HG02938 (cell line): ENCODE data around the gene THRSP.
"Not testable (repeated sequence)": the region's sequence is repeated elsewhere in the genome, so short reads cannot be mapped to it uniquely, and the experiment has no call there.

Experiments used
- ATAC-seq: cut with Tn5 transposase; IDR thresholded peaks from one replicate; pipeline ENCODE4 v1.9.1; 2021; ENCODE audit warnings: mild to moderate bottlenecking, moderate library complexity; ENCODE audit not compliant: unreplicated experiment

THRSP gene

DNA sequence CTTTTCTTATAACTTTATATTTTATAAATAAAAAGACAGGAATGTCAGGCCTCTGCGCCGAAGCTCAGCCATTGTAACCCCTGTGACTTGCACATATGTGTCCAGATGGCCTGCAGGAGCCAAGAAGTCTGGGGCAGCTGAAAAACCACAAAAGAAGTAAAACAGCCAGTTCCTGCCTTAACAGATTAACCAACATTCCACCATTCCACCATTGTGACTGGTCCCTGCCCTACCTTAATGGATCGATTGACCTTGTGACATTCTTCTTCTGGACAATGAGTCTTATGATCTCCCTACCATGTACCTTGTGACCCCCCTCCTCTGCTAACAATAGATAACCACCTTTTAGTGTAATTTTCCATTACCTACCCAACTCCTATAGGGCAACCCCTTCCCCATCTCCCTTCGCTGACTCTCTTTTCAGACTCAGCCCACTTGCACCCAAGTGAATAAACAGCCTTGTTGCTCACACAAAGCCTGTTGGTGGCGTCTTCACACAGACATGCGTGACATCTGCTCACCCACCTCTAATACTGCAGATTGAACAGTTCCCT lies 22.9 kb downstream of the THRSP start:
- ATAC-seq: not testable (repeated sequence)

DNA sequence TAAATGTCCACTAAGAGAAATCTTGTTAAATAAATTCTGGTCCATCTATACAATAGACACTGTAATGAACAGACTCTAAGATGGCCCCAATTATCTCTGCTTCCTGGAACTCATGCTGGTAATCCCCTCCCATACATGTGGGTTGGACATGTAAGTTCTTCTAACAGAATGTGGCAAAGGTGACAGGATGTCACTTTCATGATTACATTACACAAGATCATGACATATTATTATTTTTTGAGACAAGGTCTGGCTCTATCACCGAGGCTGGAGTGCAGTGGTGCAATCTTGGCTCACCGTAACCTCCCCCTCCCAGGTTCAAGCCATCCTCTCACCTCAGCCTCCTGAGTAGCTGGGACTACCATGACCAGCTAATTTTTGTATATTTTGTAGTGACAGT lies 30.6 kb downstream of the THRSP start:
- ATAC-seq: no peak

DNA sequence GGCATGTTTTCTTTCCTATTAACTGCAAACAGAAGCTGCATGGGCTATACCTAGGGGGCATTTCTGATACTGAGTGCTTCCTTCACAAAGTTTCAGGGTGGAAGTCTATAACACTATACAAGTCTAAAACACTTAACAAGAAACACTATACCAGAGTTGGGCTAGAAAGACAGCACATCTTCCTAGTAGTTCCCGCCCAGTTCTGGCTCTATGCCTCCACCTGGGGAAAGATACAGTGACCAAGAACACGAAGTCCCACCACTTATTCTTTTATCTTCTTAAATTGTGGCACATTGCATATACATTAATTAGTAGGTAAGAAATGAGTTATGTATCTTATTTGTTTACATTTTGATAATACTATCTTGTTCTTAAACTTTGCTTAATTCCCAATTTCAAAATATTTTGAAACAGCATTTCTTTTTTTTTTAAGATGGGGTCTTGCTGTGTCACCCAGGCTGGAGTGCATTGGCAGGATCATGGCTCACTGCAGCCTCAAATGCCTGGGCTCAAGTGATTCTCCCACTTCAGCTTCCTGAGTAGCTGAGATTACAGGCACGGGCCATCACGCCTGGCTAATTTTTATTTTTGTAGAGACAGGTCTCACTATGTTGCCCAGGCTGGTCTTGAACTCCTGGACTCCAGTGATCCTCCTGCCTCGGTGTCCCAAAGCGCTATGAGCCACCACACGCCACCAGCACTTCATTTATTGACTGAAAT lies 34.2 kb downstream of the THRSP start:
- no peak for ATAC-seq

DNA sequence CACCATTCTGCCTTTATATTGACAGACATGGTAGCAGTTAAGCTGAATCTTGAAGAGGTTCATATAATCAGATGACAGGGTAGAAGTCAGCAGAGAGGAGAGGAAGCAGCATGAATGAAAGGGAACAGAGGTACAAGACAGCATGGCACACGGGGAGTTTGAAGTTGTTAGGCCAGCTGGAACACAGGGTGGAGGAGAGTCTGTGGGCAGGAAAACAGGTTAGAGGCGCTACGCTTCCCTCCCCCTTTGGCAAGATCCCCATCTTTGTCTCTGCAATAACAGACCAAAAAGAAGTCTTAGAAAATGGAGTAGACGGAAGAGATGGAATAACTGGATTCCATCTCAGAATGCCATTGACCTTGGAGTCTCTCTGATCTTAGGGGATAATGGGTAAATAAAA lies 36.0 kb downstream of the THRSP start:
- ATAC-seq: no peak

DNA sequence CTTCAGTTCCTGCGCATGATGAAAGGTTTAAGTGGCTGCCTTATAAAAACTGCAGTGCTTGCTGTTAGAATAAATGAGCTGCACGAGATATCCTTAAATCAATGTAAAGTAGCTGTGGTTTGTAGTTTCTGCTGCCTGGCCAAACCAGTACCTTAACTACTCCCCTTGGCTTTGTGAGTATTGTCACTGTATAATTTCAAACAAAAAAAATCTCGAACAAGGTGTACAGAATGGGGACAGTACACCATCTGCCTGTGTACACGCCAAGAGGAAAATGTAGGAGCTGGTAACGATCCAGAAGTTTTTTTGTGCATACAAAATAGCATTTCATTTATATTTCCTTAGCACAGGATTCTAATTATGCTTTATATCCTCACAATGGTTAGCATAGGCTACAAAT lies 36.6 kb downstream of the THRSP start:
- no peak for ATAC-seq

DNA sequence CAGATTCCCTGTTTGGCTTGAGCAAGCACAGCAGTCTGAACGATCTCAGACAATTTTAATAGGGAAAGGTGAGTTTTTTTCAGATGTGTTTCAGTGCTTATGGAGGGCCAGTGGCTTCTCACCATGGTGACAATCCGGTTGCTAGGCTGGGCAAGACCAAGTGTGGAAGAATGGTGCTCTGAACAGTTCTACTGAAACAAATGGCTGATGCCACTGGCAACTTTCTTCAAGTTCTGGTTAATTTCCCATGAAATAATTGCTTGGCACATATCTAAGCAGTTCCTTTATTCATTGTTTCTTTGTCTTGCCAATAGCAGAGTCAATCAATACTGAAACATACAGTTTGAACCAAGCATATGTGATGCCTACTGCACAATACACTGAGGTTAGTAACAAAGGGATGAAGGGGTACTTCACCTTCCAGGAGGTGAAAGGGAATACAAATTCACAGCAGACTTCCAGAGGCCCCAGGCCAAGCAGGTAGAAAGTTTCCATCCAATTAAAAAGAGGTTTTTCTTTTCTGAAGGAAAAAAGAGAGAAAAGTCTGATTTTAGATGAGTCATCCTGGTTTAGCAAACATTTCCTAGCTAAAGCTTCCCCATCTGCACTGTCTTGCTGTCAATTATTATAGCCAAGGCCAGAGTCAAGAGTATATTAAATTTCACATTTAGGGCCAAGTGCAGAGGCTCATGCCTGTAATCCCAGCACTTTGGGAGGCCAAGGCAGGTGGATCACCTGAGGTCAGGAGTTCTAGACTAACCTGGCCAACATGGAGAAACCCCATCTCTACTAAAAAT lies 37.2 kb downstream of the THRSP start:
- no peak for ATAC-seq

DNA sequence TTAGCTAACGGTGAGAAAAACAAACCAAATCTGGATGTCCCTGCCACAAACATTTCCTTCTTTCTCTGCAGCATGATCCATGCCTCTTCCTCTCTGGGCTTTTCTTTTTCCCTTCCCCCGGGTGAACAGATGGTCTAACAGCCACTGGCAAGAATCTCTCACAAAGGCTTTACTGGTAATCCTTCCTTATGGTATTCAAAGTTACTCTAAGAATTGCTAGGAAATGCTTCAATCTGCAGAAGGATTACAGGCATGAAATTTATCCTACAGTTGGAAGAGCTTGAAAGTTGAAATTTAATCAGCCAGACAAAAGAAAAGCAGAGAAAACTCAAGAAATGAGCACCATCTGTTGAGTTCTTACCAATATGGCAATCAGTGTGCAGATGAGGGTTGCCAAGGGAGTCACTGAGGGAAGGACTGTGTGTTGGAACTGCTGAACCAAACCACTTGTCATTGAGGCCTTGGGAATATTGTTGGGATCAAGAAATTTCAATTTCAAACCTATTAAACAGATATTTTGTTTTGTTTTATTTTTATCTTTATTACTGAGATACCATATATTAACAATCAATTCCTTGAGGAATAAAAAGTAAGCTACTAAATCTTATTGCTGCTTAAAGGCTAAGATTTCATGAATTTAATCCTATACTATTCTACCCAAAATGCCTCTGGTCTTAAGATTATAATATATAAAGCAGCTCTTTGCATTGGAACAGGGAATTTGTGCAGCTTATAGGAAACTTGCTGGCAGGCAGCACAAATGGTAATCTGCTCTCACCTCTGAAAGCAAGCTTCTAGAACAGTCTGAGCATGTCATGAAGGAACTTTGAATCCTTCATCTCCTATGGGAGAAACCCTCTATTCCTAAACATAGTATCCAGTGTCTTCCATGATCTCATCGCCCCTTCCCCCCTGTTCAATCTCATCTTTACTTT lies 45.7 kb downstream of the THRSP start:
- no peak for ATAC-seq

DNA sequence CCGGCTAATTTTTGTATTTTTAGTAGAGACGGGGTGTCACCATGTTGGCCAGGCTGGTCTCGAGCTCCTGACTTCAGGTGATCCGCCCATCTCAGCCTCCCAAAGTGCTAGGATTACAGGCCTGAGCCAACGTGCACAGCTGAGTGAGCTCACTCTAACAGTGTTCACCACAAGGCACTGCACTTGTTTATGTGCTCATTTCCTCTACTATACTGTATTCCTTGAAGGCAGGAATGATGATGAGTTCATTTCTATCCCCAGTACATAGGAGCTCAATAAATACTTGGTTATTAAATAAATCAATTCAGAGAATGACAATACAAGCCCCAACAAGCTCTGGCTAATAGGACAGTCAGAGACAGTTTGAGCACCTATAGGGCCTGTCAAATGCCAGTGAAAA lies 46.7 kb downstream of the THRSP start:
- no peak for ATAC-seq

DNA sequence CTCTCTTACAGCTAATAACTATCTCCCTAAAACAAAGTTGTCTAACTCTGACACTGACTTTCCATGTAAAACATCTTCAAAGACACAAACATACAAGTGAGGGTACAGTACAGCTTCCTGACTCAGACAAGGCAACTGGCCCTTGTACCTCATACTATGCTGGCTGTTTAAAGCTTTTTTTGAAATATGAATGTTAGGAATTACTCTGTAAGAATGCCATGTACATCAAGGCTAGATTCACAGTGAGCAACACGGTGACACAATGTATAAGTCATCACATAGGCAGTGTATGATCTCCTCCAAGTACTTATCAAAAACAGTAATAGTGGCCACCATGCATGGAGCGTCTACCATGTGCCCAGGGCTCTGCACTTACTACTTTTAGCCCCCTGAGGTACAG lies 47.2 kb downstream of the THRSP start:
- ATAC-seq: no peak

DNA sequence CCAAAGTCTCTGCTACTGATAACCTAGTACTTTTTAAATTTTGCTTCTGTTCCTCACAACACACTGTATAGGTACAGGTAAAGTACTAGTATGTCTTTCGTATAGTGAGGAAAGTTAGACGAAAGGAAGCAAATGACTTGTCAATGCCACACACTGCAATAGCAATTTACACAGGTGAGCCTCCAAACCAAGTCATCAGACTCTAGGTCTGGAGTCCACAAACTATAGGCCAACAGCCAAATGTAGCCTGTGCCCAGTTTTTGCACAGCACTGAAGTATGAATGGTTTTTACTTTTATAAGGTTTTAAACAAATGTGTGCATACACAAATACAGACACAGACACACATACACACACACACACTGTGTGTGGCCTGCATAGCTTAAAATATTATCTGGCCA lies 47.6 kb downstream of the THRSP start:
- no peak for ATAC-seq

DNA sequence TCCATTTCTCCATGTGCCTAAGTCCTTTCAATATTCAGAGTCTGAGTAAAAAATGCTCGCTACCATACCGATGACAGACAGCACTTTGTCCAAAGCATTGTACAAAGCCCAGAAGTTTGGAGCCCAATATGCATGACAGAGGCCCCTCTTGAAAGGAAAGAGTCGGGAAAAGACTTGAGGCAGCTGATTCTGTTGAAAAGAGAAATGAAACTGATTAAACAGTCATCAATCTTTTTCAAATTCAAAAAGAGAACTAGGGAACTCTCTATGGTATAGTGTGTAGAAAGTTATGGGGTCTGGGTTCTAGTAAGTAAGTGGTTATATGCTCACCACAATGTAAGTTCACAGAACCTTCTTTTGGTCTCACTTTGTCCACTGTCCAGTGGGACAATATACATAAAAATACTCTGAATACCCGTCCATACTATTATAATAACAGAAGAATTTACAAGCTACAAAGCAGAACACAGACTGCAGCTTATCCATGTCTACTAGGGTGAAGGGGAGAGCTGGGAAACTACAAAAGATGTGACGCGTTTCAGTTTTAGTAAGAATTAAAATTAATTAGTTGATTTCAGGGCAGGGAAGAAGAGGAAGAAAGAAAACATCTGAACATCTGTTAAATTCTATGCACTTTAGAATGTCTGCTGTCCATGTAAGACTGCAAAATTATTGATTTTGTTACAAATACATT lies 49.1 kb downstream of the THRSP start:
- ATAC-seq: peak; percentile 73
